KMS-11 (cell line): Measurements from ENCODE around the gene GPR173.

Source experiments
- H2AFZ ChIP-seq: fragments of 200-600 bp; sonication (generic); 2 replicates; pipeline ENCODE4 v1.6.1; 2016; ENCODE audit warnings: antibody characterized with exemption, mixed run types, low read depth
- H3K27ac ChIP-seq: fragments of 200-600 bp; sonication (generic); 2 replicates; pipeline ENCODE4 v1.6.1; 2016; ENCODE audit warnings: mild to moderate bottlenecking, mixed run types
- H3K27me3 ChIP-seq: fragments of 200-600 bp; sonication (generic); 2 replicates; pipeline ENCODE4 v1.6.1; 2017; ENCODE audit warnings: mild to moderate bottlenecking, low read depth, mixed run types, moderate library complexity; ENCODE audit not compliant: insufficient read depth
- H3K36me3 ChIP-seq: fragments of 200-600 bp; sonication (generic); 2 replicates; pipeline ENCODE4 v1.6.1; 2017; ENCODE audit warnings: mild to moderate bottlenecking, mixed run types; ENCODE audit not compliant: insufficient read depth
- H3K4me1 ChIP-seq: fragments of 200-600 bp; sonication (generic); 2 replicates; pipeline ENCODE4 v1.6.1; 2016; ENCODE audit warnings: mild to moderate bottlenecking, low read depth, mixed run types; ENCODE audit not compliant: poor library complexity, severe bottlenecking
- H3K4me2 ChIP-seq: fragments of 200-600 bp; sonication (generic); 2 replicates; pipeline ENCODE4 v1.7.0; 2016; ENCODE audit warnings: mild to moderate bottlenecking, mixed run types
- H3K4me3 ChIP-seq: fragments of 200-600 bp; sonication (generic); IDR thresholded peaks from 2 replicates; pipeline ENCODE4 v1.6.1; 2017; ENCODE audit warnings: low read depth, low read length, mixed read lengths; ENCODE audit not compliant: insufficient read depth
- H3K79me2 ChIP-seq: fragments of 200-600 bp; sonication (generic); 2 replicates; pipeline ENCODE4 v1.6.1; 2016; ENCODE audit warnings: low read depth, mixed run types; ENCODE audit not compliant: insufficient read depth
- H3K9ac ChIP-seq: fragments of 200-600 bp; sonication (generic); 2 replicates; pipeline ENCODE4 v1.6.1; 2016; ENCODE audit warnings: mild to moderate bottlenecking, mixed run types
- H4K20me1 ChIP-seq: fragments of 200-600 bp; sonication (generic); 2 replicates; pipeline ENCODE4 v1.6.1; 2016; ENCODE audit warnings: mild to moderate bottlenecking, mixed run types; ENCODE audit not compliant: insufficient read depth
- CTCF ChIP-seq: fragments of 200-600 bp; sonication (generic); conservative IDR thresholded peaks from 2 replicates; pipeline ENCODE4 v1.6.1; 2017; ENCODE audit warnings: low read depth, mild to moderate bottlenecking, antibody characterized with exemption, low read length, moderate library complexity, mixed read lengths

Gene GPR173

GRCh38 chrX:53048169-53049126 lies at the start of gene GPR173:
Gene GPR173 (plus strand): TSS chrX:53048789. CDS start chrX:53076622, 27,833 bp downstream.
- no peak for TF ChIP-seq CTCF
- no peaks in the 10 kb centered on the region for H3K4me1 ChIP-seq
- no peak within 1 kb of the TSS for H3K4me2 ChIP-seq
- no peak within 1 kb of the TSS for H2AFZ ChIP-seq
- no peak within 1 kb of the TSS for H3K9ac ChIP-seq
- H3K27me3 ChIP-seq = no peaks in the 10 kb centered on the region
- H3K36me3 ChIP-seq = no peaks in the 10 kb centered on the region
- no peak within 1 kb of the TSS for H3K4me3 ChIP-seq
- H3K79me2 ChIP-seq = no peaks in the 10 kb centered on the region
- H4K20me1 ChIP-seq = no peaks in the 10 kb centered on the region
- H3K27ac ChIP-seq = no peak within 1 kb of the TSS

GRCh38 chrX:53000447-53001135 lies 48.0 kb upstream of the GPR173 start:
- Histone ChIP-seq H4K20me1 (no peaks in the 10 kb centered on the region), H3K36me3 (no peaks in the 10 kb centered on the region), H3K9ac (no peak overlapping the region), H3K27me3 (no peaks in the 10 kb centered on the region), H3K27ac (no peak overlapping the region), H2AFZ (no peak overlapping the region), H3K4me2 (no peak overlapping the region), H3K4me3 (no peak overlapping the region), H3K4me1 (peaks cover 5% of the 10 kb centered on the region), H3K79me2 (no peaks in the 10 kb centered on the region)
- no peak for TF ChIP-seq CTCF

GRCh38 chrX:53001958-53002357 lies 46.6 kb upstream of the GPR173 start:
- H3K4me3 ChIP-seq = no peak overlapping the region
- no peaks in the 10 kb centered on the region for H3K79me2 ChIP-seq
- no peaks in the 10 kb centered on the region for H3K36me3 ChIP-seq
- no peak overlapping the region for H3K4me2 ChIP-seq
- no peak overlapping the region for H3K9ac ChIP-seq
- H4K20me1 ChIP-seq = no peaks in the 10 kb centered on the region
- H3K27ac ChIP-seq = no peak overlapping the region
- H3K27me3 ChIP-seq = no peaks in the 10 kb centered on the region
- no peak overlapping the region for H2AFZ ChIP-seq
- no peaks in the 10 kb centered on the region for H3K4me1 ChIP-seq
- no peak for TF ChIP-seq CTCF

DNA sequence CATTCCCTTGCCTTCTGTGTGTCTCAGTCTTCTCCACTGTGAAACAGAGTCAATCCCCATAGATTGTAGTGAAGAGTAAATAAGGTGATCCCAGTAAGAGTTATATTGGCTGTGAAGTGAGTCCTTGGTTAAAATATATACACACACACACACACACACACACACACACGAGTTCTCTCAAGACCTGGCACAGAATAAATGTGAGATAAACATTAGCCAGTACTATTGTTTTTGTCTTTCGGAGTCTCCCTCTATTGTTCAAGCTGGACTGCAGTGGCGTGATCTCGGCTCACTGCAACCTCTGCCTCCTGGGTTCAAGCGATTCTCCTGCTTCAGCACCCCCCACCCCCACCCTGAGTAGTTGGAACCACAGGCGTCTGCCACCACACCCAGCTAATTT lies 45.5 kb upstream of the GPR173 start:
- TF ChIP-seq CTCF = no peak
- Histone ChIP-seq H3K9ac (no peak overlapping the region), H2AFZ (no peak overlapping the region), H3K4me3 (no peak overlapping the region), H3K79me2 (no peaks in the 10 kb centered on the region), H3K27ac (no peak overlapping the region), H3K27me3 (no peaks in the 10 kb centered on the region), H3K4me2 (no peak overlapping the region), H4K20me1 (no peaks in the 10 kb centered on the region), H3K36me3 (no peaks in the 10 kb centered on the region), H3K4me1 (no peaks in the 10 kb centered on the region)
